Stomach smooth muscle (tissue), 2 donors: ENCODE measurements around the gene ELAC2.
A peak's percentile ranks its signal among the peaks of the same experiment; 100 is the strongest.

Experiments
- H3K27ac ChIP-seq: one replicate; pipeline ENCODE4 v1.7.0; 2013; ENCODE audit warnings: mild to moderate bottlenecking, low read length, inconsistent platforms
- H3K27me3 ChIP-seq, 2 donors: one replicate each; pipeline ENCODE4 v1.7.0; 2013; ENCODE audit warnings: low read length in 2 of 2; ENCODE audit not compliant: insufficient read depth in 2 of 2, control insufficient read depth in 1 of 2
- H3K36me3 ChIP-seq, 2 donors: one replicate each; pipeline ENCODE4 v1.7.0; 2013; ENCODE audit warnings: low read length in 2 of 2; ENCODE audit not compliant: control insufficient read depth in 2 of 2, insufficient read depth in 2 of 2
- H3K4me1 ChIP-seq: one replicate; pipeline ENCODE4 v1.7.0; 2013; ENCODE audit warnings: low read length; ENCODE audit not compliant: control insufficient read depth, insufficient read depth
- H3K4me3 ChIP-seq, 2 donors: one replicate each; pipeline ENCODE4 v1.7.0; 2013; ENCODE audit warnings: low read length in 2 of 2
- H3K9ac ChIP-seq, 2 donors: one replicate each; pipeline ENCODE4 v1.7.0; 2013; ENCODE audit warnings: low read length in 2 of 2, mild to moderate bottlenecking in 1 of 2
- H3K9me3 ChIP-seq, 2 donors: one replicate each; pipeline ENCODE4 v1.7.0; 2013; ENCODE audit warnings: low read length in 2 of 2; ENCODE audit not compliant: control insufficient read depth in 2 of 2
- donor health status: healthy.
- donor health status: Pancreatic carcinoma.

Gene ELAC2

GRCh38 chr17:12977008-12977751, 40.6 kb downstream of the ELAC2 start:
- Histone ChIP-seq H3K4me1 (peaks cover 7% of the 10 kb centered on the region), H3K9ac (no peak overlapping the region), H3K9me3 (no peaks in the 10 kb centered on the region), H3K36me3 (no peaks in the 10 kb centered on the region), H3K27me3 (no peaks in the 10 kb centered on the region), H3K27ac (no peak overlapping the region), H3K4me3 (no peak overlapping the region)

- Histone ChIP-seq H3K27me3 (no peaks in the 10 kb centered on the region), H3K27ac (no peak overlapping the region), H3K9ac (peak overlapping the region in 1 of 2 donors; percentile 29), H3K4me3 (peak overlapping the region; percentile 53 to 73), H3K4me1 (peaks cover 7% of the 10 kb centered on the region), H3K9me3 (no peaks in the 10 kb centered on the region), H3K36me3 (no peaks in the 10 kb centered on the region)
These were observed 43.8 kb downstream of the ELAC2 start for GRCh38 chr17:12974005-12974531.

GRCh38 chr17:12973496-12974004, 44.3 kb downstream of the ELAC2 start:
- peak overlapping the region; percentile 53 to 73 for H3K4me3 ChIP-seq
- H3K9me3 ChIP-seq = no peaks in the 10 kb centered on the region
- H3K9ac ChIP-seq = peak overlapping the region in 1 of 2 donors; percentile 29
- peaks cover 7% of the 10 kb centered on the region for H3K4me1 ChIP-seq
- no peaks in the 10 kb centered on the region for H3K27me3 ChIP-seq
- no peaks in the 10 kb centered on the region for H3K36me3 ChIP-seq
- H3K27ac ChIP-seq = no peak overlapping the region

GRCh38 chr17:12967962-12968361, 49.9 kb downstream of the ELAC2 start:
- H3K4me3 ChIP-seq = no peak overlapping the region
- no peaks in the 10 kb centered on the region for H3K27me3 ChIP-seq
- no peak overlapping the region for H3K9ac ChIP-seq
- no peaks in the 10 kb centered on the region for H3K9me3 ChIP-seq
- H3K27ac ChIP-seq = no peak overlapping the region
- no peaks in the 10 kb centered on the region for H3K4me1 ChIP-seq
- no peaks in the 10 kb centered on the region for H3K36me3 ChIP-seq

GRCh38 chr17:12966413-12966812, 51.4 kb downstream of the ELAC2 start:
- no peaks in the 10 kb centered on the region for H3K9me3 ChIP-seq
- no peaks in the 10 kb centered on the region for H3K27me3 ChIP-seq
- no peaks in the 10 kb centered on the region for H3K36me3 ChIP-seq
- H3K4me1 ChIP-seq = no peaks in the 10 kb centered on the region
- no peak overlapping the region for H3K4me3 ChIP-seq
- no peak overlapping the region for H3K9ac ChIP-seq
- H3K27ac ChIP-seq = no peak overlapping the region

GRCh38 chr17:12965988-12966387, 51.8 kb downstream of the ELAC2 start:
- Histone ChIP-seq H3K27me3 (no peaks in the 10 kb centered on the region), H3K4me3 (no peak overlapping the region), H3K36me3 (no peaks in the 10 kb centered on the region), H3K9me3 (no peaks in the 10 kb centered on the region), H3K9ac (no peak overlapping the region), H3K27ac (no peak overlapping the region), H3K4me1 (no peaks in the 10 kb centered on the region)

- no peaks in the 10 kb centered on the region for H3K4me1 ChIP-seq
- H3K9ac ChIP-seq = no peak overlapping the region
These were observed 53.0 kb downstream of the ELAC2 start for GRCh38 chr17:12964840-12965239.

GRCh38 chr17:12964162-12964561, 53.7 kb downstream of the ELAC2 start:
- no peak overlapping the region for H3K9ac ChIP-seq
- no peaks in the 10 kb centered on the region for H3K4me1 ChIP-seq
- no peaks in the 10 kb centered on the region for H3K9me3 ChIP-seq
- H3K27me3 ChIP-seq = no peaks in the 10 kb centered on the region
- no peak overlapping the region for H3K27ac ChIP-seq
- peaks cover 0 to 4% of the 10 kb centered on the region in 2 donors for H3K36me3 ChIP-seq
- H3K4me3 ChIP-seq = no peak overlapping the region

More at GRCh38 chr17:12964840-12965239, 53.0 kb downstream of the ELAC2 start:
- no peaks in the 10 kb centered on the region for H3K27me3 ChIP-seq
- no peaks in the 10 kb centered on the region for H3K9me3 ChIP-seq
- no peak overlapping the region for H3K4me3 ChIP-seq
- no peaks in the 10 kb centered on the region for H3K36me3 ChIP-seq
- H3K27ac ChIP-seq = no peak overlapping the region

- Histone ChIP-seq H3K9me3 (no peaks in the 10 kb centered on the region), H3K27me3 (no peaks in the 10 kb centered on the region), H3K4me3 (no peak overlapping the region), H3K4me1 (no peaks in the 10 kb centered on the region), H3K9ac (no peak overlapping the region), H3K27ac (no peak overlapping the region), H3K36me3 (peaks cover 0 to 5% of the 10 kb centered on the region in 2 donors)
These were observed 54.3 kb downstream of the ELAC2 start for GRCh38 chr17:12963505-12963904.

GRCh38 chr17:12961655-12962054, 56.2 kb downstream of the ELAC2 start:
- H3K4me1 ChIP-seq = no peaks in the 10 kb centered on the region
- no peaks in the 10 kb centered on the region for H3K27me3 ChIP-seq
- H3K36me3 ChIP-seq = peaks cover 1 to 15% of the 10 kb centered on the region in 2 donors

GRCh38 chr17:12959441-12959840, 58.4 kb downstream of the ELAC2 start:
- Histone ChIP-seq H3K27me3 (no peaks in the 10 kb centered on the region), H3K27ac (no peak overlapping the region), H3K4me3 (no peak overlapping the region), H3K4me1 (no peaks in the 10 kb centered on the region), H3K9ac (no peak overlapping the region), H3K36me3 (peaks cover 5 to 23% of the 10 kb centered on the region in 2 donors), H3K9me3 (peaks cover 0 to 6% of the 10 kb centered on the region in 2 donors)

More at GRCh38 chr17:12961655-12962054, 56.2 kb downstream of the ELAC2 start:
- Histone ChIP-seq H3K9me3 (peaks cover 0 to 6% of the 10 kb centered on the region in 2 donors), H3K27ac (no peak overlapping the region), H3K9ac (no peak overlapping the region), H3K4me3 (no peak overlapping the region)
